ENCODE results near the gene NTN1. TPM values are rescaled to one million over a fixed set of nuclear protein-coding genes. Genes with fewer than 3 reads are reported as not detected.

The NTN1 gene
- total RNA-seq, 4 donors from 2014 or later: 74.3 to 211 (median 107) TPM

DNA sequence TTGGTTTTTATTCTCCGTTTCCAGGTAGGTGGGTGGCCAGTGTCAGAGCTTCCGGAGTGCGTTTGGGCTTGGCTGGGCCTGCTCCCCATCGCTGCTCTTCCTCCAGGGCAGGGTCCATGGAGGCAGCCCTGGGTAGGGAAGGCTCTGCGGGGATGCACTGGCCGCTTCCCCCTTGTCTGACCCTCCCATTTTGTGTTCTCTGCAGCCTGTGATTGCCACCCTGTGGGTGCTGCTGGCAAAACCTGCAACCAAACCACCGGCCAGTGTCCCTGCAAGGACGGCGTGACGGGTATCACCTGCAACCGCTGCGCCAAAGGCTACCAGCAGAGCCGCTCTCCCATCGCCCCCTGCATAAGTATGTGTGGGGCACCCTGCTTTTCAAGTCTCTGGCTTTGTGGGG, 158.3 kb downstream of the NTN1 start:
- H3K27me3 ChIP-seq: no peaks in the 10 kb centered on the region
- no peak overlapping the region for H3K27ac ChIP-seq
- H3K9me3 ChIP-seq: no peaks in the 10 kb centered on the region
- H3K4me3 ChIP-seq: no peak overlapping the region
- ATAC-seq: no peak
- peaks cover 0 to 44% of the 10 kb centered on the region in 2 donors for H3K36me3 ChIP-seq
- WGBS, 2 donors (ENCODE audit: low coverage in 1 of 2): 92% methylated on average over 6 of the region's 14 CpGs; no CpG with 5 or more reads in 1 of the 2 donors
- peaks cover 0 to 65% (median 9%) of the 10 kb centered on the region in 3 donors for H3K4me1 ChIP-seq
- TF ChIP-seq CTCF (IDR thresholded peaks at IDR 0.05): no peak
- no peak for TF ChIP-seq EP300 (IDR thresholded peaks at IDR 0.05)
- no peak for TF ChIP-seq POLR2AphosphoS5 (IDR thresholded peaks at IDR 0.05)
- no peak for TF ChIP-seq POLR2A (IDR thresholded peaks at IDR 0.05)

- Histone ChIP-seq H3K4me1 (peaks cover 0 to 63% (median 5%) of the 10 kb centered on the region in 3 donors), H3K27me3 (no peaks in the 10 kb centered on the region), H3K9me3 (no peaks in the 10 kb centered on the region), H3K4me3 (no peak overlapping the region), H3K27ac (peak overlapping the region in 1 of 4 donors; percentile 76), H3K36me3 (peaks cover 0 to 44% of the 10 kb centered on the region in 2 donors)
- no peak for ATAC-seq
- 75 to 100% methylated on average over 1 to 3 of the region's 4 CpGs for WGBS, 2 donors (ENCODE audit: low coverage in 1 of 2)
- TF ChIP-seq POLR2A (IDR thresholded peaks at IDR 0.05) (no peak), CTCF (IDR thresholded peaks at IDR 0.05) (no peak), POLR2AphosphoS5 (IDR thresholded peaks at IDR 0.05) (no peak), EP300 (IDR thresholded peaks at IDR 0.05) (no peak)
Measured at GRCh38 chr17:9181640-9182039, 160.3 kb downstream of the NTN1 start.

DNA sequence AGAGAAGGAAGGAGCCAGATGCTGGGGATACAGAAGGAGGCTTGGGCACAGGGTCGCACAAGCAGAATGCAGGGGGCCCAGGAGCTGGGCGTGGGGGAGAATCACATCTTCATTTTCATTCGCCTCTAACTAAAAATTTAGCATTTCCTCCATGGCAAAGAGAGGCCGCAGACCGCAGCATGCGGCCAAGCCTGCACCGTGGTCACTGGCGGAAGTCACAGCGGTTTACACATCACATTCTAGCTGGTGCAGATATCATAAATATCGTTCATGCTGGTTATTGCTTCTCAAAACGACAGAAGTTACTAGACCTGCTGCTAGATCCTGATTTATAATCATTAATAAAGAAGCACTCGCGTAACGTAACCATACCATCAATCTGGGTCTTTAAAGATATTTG, 162.0 kb downstream of the NTN1 start:
- peaks cover 0 to 47% (median 5%) of the 10 kb centered on the region in 3 donors for H3K4me1 ChIP-seq
- no peak for ATAC-seq
- no peak overlapping the region for H3K4me3 ChIP-seq
- H3K27ac ChIP-seq: peak overlapping the region in 1 of 4 donors; percentile 76
- TF ChIP-seq CTCF (IDR thresholded peaks at IDR 0.05) (no peak), POLR2A (IDR thresholded peaks at IDR 0.05) (no peak), EP300 (IDR thresholded peaks at IDR 0.05) (no peak), POLR2AphosphoS5 (IDR thresholded peaks at IDR 0.05) (no peak)
- H3K36me3 ChIP-seq: peaks cover 0 to 38% of the 10 kb centered on the region in 2 donors
- H3K9me3 ChIP-seq: no peaks in the 10 kb centered on the region
- 85 to 88% methylated on average over 13 to 14 of the region's 14 CpGs for WGBS, 2 donors (ENCODE audit: low coverage in 1 of 2)
- H3K27me3 ChIP-seq: no peaks in the 10 kb centered on the region

DNA sequence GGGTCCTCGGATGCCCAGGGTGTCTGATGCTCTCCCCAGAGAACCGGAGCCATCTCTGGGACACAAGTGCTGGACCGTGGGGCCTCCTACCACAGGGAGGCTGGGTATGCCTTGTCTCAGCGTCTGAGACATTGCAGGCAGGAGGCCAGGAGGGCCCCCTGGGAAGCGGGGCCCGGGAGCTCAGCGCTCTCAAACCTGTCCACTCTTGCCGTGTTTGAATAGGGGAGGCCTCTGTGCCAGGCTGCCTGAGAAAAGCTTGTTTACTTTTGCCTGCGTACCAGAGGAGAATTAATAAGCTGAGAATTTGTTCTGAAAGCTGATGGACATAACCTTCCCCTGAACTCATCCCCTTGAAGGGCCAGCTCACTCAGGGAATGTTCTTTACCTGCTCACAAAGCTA, 163.8 kb downstream of the NTN1 start:
- no peaks in the 10 kb centered on the region for H3K27me3 ChIP-seq
- ATAC-seq: peak; percentile 57
- peak; percentile 31 for TF ChIP-seq POLR2AphosphoS5 (IDR thresholded peaks at IDR 0.05)
- TF ChIP-seq POLR2A (IDR thresholded peaks at IDR 0.05): no peak
- H3K4me1 ChIP-seq: peaks cover 0 to 53% (median 5%) of the 10 kb centered on the region in 3 donors
- H3K36me3 ChIP-seq: peaks cover 0 to 29% of the 10 kb centered on the region in 2 donors
- no peaks in the 10 kb centered on the region for H3K9me3 ChIP-seq
- H3K4me3 ChIP-seq: no peak overlapping the region
- WGBS, 2 donors (ENCODE audit: low coverage in 1 of 2): 17% methylated on average over 3 of the region's 9 CpGs; no CpG with 5 or more reads in 1 of the 2 donors
- H3K27ac ChIP-seq: peak overlapping the region; percentile 21 to 85 (median 78)

DNA sequence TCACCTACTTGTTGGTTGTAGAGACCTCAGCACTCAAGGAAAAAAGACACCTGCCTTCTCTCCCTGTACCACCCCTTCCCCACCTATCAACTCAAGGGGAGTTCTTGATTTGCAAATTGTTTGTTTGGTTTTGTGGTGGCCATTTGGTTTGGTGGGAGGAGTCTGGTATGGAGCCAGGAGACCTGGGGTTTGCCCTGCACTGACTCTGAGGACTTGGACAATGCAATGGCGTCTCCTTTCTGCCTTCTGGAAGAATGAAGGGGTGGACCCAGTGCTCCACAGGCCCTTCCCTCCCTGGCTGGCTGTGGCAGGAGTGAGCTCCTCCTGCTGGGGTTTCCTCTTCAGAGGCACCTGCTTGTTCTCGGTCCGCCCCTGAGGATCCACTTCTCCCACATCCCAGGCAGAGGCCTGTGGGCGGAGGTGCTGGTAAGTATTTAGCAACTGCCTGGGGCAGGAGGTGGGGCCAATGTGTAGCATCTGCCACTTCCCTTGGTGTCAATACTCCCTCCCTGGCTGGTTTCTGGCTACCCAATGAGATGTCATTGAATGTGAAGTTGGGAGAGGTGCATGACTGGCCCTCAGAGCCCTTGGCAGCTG, 164.5 kb downstream of the NTN1 start:
- Histone ChIP-seq H3K27me3 (no peaks in the 10 kb centered on the region), H3K4me1 (peaks cover 0 to 59% (median 5%) of the 10 kb centered on the region in 3 donors), H3K27ac (peak overlapping the region in 3 of 4 donors; percentile 76 to 85 (median 81)), H3K9me3 (no peaks in the 10 kb centered on the region), H3K36me3 (peaks cover 0 to 23% of the 10 kb centered on the region in 2 donors), H3K4me3 (no peak overlapping the region)
- TF ChIP-seq CTCF (IDR thresholded peaks at IDR 0.05): no peak
- TF ChIP-seq EP300 (IDR thresholded peaks at IDR 0.05): no peak
- TF ChIP-seq POLR2A (IDR thresholded peaks at IDR 0.05): no peak
- TF ChIP-seq POLR2AphosphoS5 (IDR thresholded peaks at IDR 0.05): no peak
- no peak for ATAC-seq
- WGBS, 2 donors (ENCODE audit: low coverage in 1 of 2): no CpG with 5 or more reads among the region's 4 CpGs

Data from gastroesophageal sphincter (tissue), 4 donors.